H1 (cell line): ENCODE measurements around the gene CCDC93. TPM values are rescaled to one million over a fixed set of nuclear protein-coding genes. Genes with fewer than 3 reads are reported as not detected.

Source experiments
- ATF2 ChIP-seq: IDR thresholded peaks from 2 replicates; pipeline ENCODE4 v1.6.1; 2012; ENCODE audit warnings: low read length, inconsistent platforms
- CHD2 ChIP-seq: IDR thresholded peaks from 2 replicates; pipeline ENCODE4 v1.6.1; 2012; ENCODE audit warnings: low read length, improper control_type of control experiment
- CREB1 ChIP-seq: IDR thresholded peaks from 2 replicates; pipeline ENCODE4 v1.6.1; 2012; ENCODE audit warnings: inconsistent platforms
- E2F6 ChIP-seq: IDR thresholded peaks from 2 replicates; pipeline ENCODE4 v1.6.1; 2012; ENCODE audit warnings: inconsistent platforms
- EGR1 ChIP-seq: IDR thresholded peaks from 2 replicates; pipeline ENCODE4 v1.6.1; 2011; ENCODE audit warnings: low read depth, low read length, borderline replicate concordance
- FOSL1 ChIP-seq: IDR thresholded peaks from 2 replicates; pipeline ENCODE4 v1.6.1; 2011; ENCODE audit warnings: mild to moderate bottlenecking, low read depth, low read length, moderate library complexity; ENCODE audit not compliant: insufficient read depth
- MAX ChIP-seq: IDR thresholded peaks from 2 replicates; pipeline ENCODE4 v1.6.1; 2012; ENCODE audit warnings: inconsistent platforms
- SAP30 ChIP-seq: fragments of 300-600 bp; sonication (generic); IDR thresholded peaks from 2 replicates; pipeline ENCODE4 v1.7.1; 2012; ENCODE audit warnings: low read length, moderate library complexity, mild to moderate bottlenecking, inconsistent platforms; ENCODE audit not compliant: insufficient read depth, insufficient replicate concordance
- SP1 ChIP-seq: IDR thresholded peaks from 2 replicates; pipeline ENCODE4 v1.6.1; 2011; ENCODE audit warnings: low read depth, low read length
- SP4 ChIP-seq: IDR thresholded peaks from 2 replicates; pipeline ENCODE4 v1.6.1; 2012; ENCODE audit warnings: low read length, inconsistent platforms
- SRF ChIP-seq: IDR thresholded peaks from 2 replicates; pipeline ENCODE4 v1.6.1; 2011; ENCODE audit warnings: mild to moderate bottlenecking, low read depth, low read length, moderate library complexity
- ZNF274 ChIP-seq: IDR thresholded peaks from 2 replicates; pipeline ENCODE4 v1.7.0; 2012; ENCODE audit warnings: low read length, borderline replicate concordance; ENCODE audit errors: extremely low read depth
- polyA plus RNA-seq, 7 experiments: library from polyadenylated mRNA; depleted of rRNA in 3 of 7; stranded (reverse) in 5 of 7; unstranded in 2 of 7; fragments of >200 nt in 5 of 7; fragments of 200-250 nt in 2 of 7; gene quantifications; 1 replicate in 5 of 7; 2 replicates in 1 of 7; 4 replicates in 1 of 7; pipeline versions ENCODE4 v1.2.1 to v1.2.3, GENCODE V29; 2011 to 2013; ENCODE audit warnings: missing spikeins in 2 of 7, mixed read lengths in 2 of 7
- total RNA-seq: library from RNA; stranded (reverse); fragmentation: NEBNext Ultra II Directional; extraction: Animal tissue kit (Norgen Biotek cat#: 25700); gene quantifications from 2 replicates; pipeline ENCODE4 v1.2.1, GENCODE V29; 2021

Gene CCDC93
- total and polyA plus RNA-seq, 2 of the 8 experiments (the other 6 are each of a cell fraction or from before 2014, with no cell fraction given): 5.5 to 18.0 TPM

GRCh38 chr2:118031566-118031965 lies 17.7 kb upstream of the CCDC93 start (continued):
- TF ChIP-seq SP4: no peak
- no peak for TF ChIP-seq MAX
- no peak for TF ChIP-seq ZNF274
- TF ChIP-seq SRF: no peak
- no peak for TF ChIP-seq CHD2
- no peak for TF ChIP-seq E2F6
- TF ChIP-seq FOSL1: no peak
- no peak for TF ChIP-seq SAP30
- TF ChIP-seq ATF2: no peak
- no peak for TF ChIP-seq SP1
- TF ChIP-seq CREB1: no peak
- no peak for TF ChIP-seq EGR1
